ENCODE results near the gene XYLB. TPM values are rescaled to one million over a fixed set of nuclear protein-coding genes. Genes with fewer than 3 reads are reported as not detected.

The XYLB gene
- total and polyA plus RNA-seq, 4 donors = 0.15 to 6.2 (median 1.6) TPM

GRCh38 chr3:38349684-38350359 is 3.2 kb downstream of the XYLB start:
- intact Hi-C loops (cut with DNase I) = loop anchor here (5.0 kb wide), 2 partner anchors 112 to 127 kb away; no protein-coding TSS in a partner anchor
- Histone ChIP-seq H3K9me3 (ENCODE audit: control insufficient read depth, low read length) (no peaks in the 10 kb centered on the region), H3K27me3 (ENCODE audit: control insufficient read depth in 1 of 2, insufficient read depth in 2 of 2, low read length in 1 of 2) (no peaks in the 10 kb centered on the region), H3K4me1 (ENCODE audit: control insufficient read depth in 1 of 2, insufficient read depth in 2 of 2, low read length in 2 of 2) (no peaks in the 10 kb centered on the region), H3K36me3 (ENCODE audit: control insufficient read depth in 1 of 2, insufficient read depth in 2 of 2, low read length in 1 of 2) (no peaks in the 10 kb centered on the region), H3K27ac (ENCODE audit: low read depth in 1 of 2, low read length in 2 of 2) (no peak overlapping the region), H3K4me3 (ENCODE audit: low read length in 2 of 2) (no peak overlapping the region)
- 83 to 89% methylated on average over 8 of the region's 8 CpGs for WGBS, 2 donors
- peak in 1 of 2 donors; percentile 31 for DNase-seq
- no peak for ATAC-seq (ENCODE audit: low FRiP score)

- H3K4me3 ChIP-seq (ENCODE audit: low read length in 2 of 2) = no peak overlapping the region
- 80 to 87% methylated on average over 4 of the region's 4 CpGs for WGBS, 2 donors
- H3K36me3 ChIP-seq (ENCODE audit: control insufficient read depth in 1 of 2, insufficient read depth in 2 of 2, low read length in 1 of 2) = no peaks in the 10 kb centered on the region
- H3K4me1 ChIP-seq (ENCODE audit: control insufficient read depth in 1 of 2, insufficient read depth in 2 of 2, low read length in 2 of 2) = no peaks in the 10 kb centered on the region
- no peaks in the 10 kb centered on the region for H3K27me3 ChIP-seq (ENCODE audit: control insufficient read depth in 1 of 2, insufficient read depth in 2 of 2, low read length in 1 of 2)
- DNase-seq = peak in 1 of 2 donors; percentile 3
- intact Hi-C loops (cut with DNase I) = no loop called here
- no peak for ATAC-seq (ENCODE audit: low FRiP score)
- H3K27ac ChIP-seq (ENCODE audit: low read depth in 1 of 2, low read length in 2 of 2) = no peak overlapping the region
- no peaks in the 10 kb centered on the region for H3K9me3 ChIP-seq (ENCODE audit: control insufficient read depth, low read length)
These were observed 6.6 kb downstream of the XYLB start for GRCh38 chr3:38353151-38353550.

- 78 to 79% methylated on average over 4 of the region's 4 CpGs for WGBS, 2 donors
- H3K27ac ChIP-seq (ENCODE audit: low read depth in 1 of 2, low read length in 2 of 2) = no peak overlapping the region
- no peaks in the 10 kb centered on the region for H3K4me1 ChIP-seq (ENCODE audit: control insufficient read depth in 1 of 2, insufficient read depth in 2 of 2, low read length in 2 of 2)
- no peaks in the 10 kb centered on the region for H3K27me3 ChIP-seq (ENCODE audit: control insufficient read depth in 1 of 2, insufficient read depth in 2 of 2, low read length in 1 of 2)
- ATAC-seq (ENCODE audit: low FRiP score) = no peak
- no peaks in the 10 kb centered on the region for H3K9me3 ChIP-seq (ENCODE audit: control insufficient read depth, low read length)
- no peaks in the 10 kb centered on the region for H3K36me3 ChIP-seq (ENCODE audit: control insufficient read depth in 1 of 2, insufficient read depth in 2 of 2, low read length in 1 of 2)
- H3K4me3 ChIP-seq (ENCODE audit: low read length in 2 of 2) = no peak overlapping the region
- intact Hi-C loops (cut with DNase I) = no loop called here
- peak in 1 of 2 donors; percentile 5 for DNase-seq
These were observed 8.2 kb downstream of the XYLB start for GRCh38 chr3:38354588-38355330.

GRCh38 chr3:38359038-38359437 is 12.5 kb downstream of the XYLB start:
- H3K27me3 ChIP-seq (ENCODE audit: control insufficient read depth in 1 of 2, insufficient read depth in 2 of 2, low read length in 1 of 2) = no peaks in the 10 kb centered on the region
- no peaks in the 10 kb centered on the region for H3K4me1 ChIP-seq (ENCODE audit: control insufficient read depth in 1 of 2, insufficient read depth in 2 of 2, low read length in 2 of 2)
- no peaks in the 10 kb centered on the region for H3K36me3 ChIP-seq (ENCODE audit: control insufficient read depth in 1 of 2, insufficient read depth in 2 of 2, low read length in 1 of 2)
- ATAC-seq (ENCODE audit: low FRiP score) = no peak
- WGBS, 2 donors = 96 to 97% methylated on average over 6 of the region's 6 CpGs
- DNase-seq = peak in 1 of 2 donors; percentile 17
- no peak overlapping the region for H3K4me3 ChIP-seq (ENCODE audit: low read length in 2 of 2)
- H3K27ac ChIP-seq (ENCODE audit: low read depth in 1 of 2, low read length in 2 of 2) = no peak overlapping the region
- no peaks in the 10 kb centered on the region for H3K9me3 ChIP-seq (ENCODE audit: control insufficient read depth, low read length)
- intact Hi-C loops (cut with DNase I) = no loop called here

GRCh38 chr3:38360345-38360744 is 13.8 kb downstream of the XYLB start:
- Histone ChIP-seq H3K27me3 (ENCODE audit: control insufficient read depth in 1 of 2, insufficient read depth in 2 of 2, low read length in 1 of 2) (no peaks in the 10 kb centered on the region), H3K4me1 (ENCODE audit: control insufficient read depth in 1 of 2, insufficient read depth in 2 of 2, low read length in 2 of 2) (no peaks in the 10 kb centered on the region), H3K4me3 (ENCODE audit: low read length in 2 of 2) (no peak overlapping the region), H3K27ac (ENCODE audit: low read depth in 1 of 2, low read length in 2 of 2) (no peak overlapping the region), H3K9me3 (ENCODE audit: control insufficient read depth, low read length) (no peaks in the 10 kb centered on the region), H3K36me3 (ENCODE audit: control insufficient read depth in 1 of 2, insufficient read depth in 2 of 2, low read length in 1 of 2) (no peaks in the 10 kb centered on the region)
- intact Hi-C loops (cut with DNase I) = no loop called here
- WGBS, 2 donors = 95 to 97% methylated on average over 3 of the region's 3 CpGs
- ATAC-seq (ENCODE audit: low FRiP score) (no peak), DNase-seq (peak in 1 of 2 donors; percentile 15)

- DNase-seq = no peak
- H3K4me3 ChIP-seq (ENCODE audit: low read length in 2 of 2) = no peak overlapping the region
- ATAC-seq (ENCODE audit: low FRiP score) = no peak
- H3K9me3 ChIP-seq (ENCODE audit: control insufficient read depth, low read length) = no peaks in the 10 kb centered on the region
- intact Hi-C loops (cut with DNase I) = no loop called here
- 72 to 74% methylated on average over 4 of the region's 4 CpGs for WGBS, 2 donors
- no peaks in the 10 kb centered on the region for H3K27me3 ChIP-seq (ENCODE audit: control insufficient read depth in 1 of 2, insufficient read depth in 2 of 2, low read length in 1 of 2)
- no peak overlapping the region for H3K27ac ChIP-seq (ENCODE audit: low read depth in 1 of 2, low read length in 2 of 2)
- no peaks in the 10 kb centered on the region for H3K36me3 ChIP-seq (ENCODE audit: control insufficient read depth in 1 of 2, insufficient read depth in 2 of 2, low read length in 1 of 2)
- no peaks in the 10 kb centered on the region for H3K4me1 ChIP-seq (ENCODE audit: control insufficient read depth in 1 of 2, insufficient read depth in 2 of 2, low read length in 2 of 2)
These were observed 14.9 kb downstream of the XYLB start for GRCh38 chr3:38361496-38361895.

- DNase-seq (no peak), ATAC-seq (ENCODE audit: low FRiP score) (no peak)
- 93 to 94% methylated on average over 9 of the region's 9 CpGs for WGBS, 2 donors
- no peaks in the 10 kb centered on the region for H3K4me1 ChIP-seq (ENCODE audit: control insufficient read depth in 1 of 2, insufficient read depth in 2 of 2, low read length in 2 of 2)
- H3K27me3 ChIP-seq (ENCODE audit: control insufficient read depth in 1 of 2, insufficient read depth in 2 of 2, low read length in 1 of 2) = no peaks in the 10 kb centered on the region
- intact Hi-C loops (cut with DNase I) = no loop called here
- no peak overlapping the region for H3K27ac ChIP-seq (ENCODE audit: low read depth in 1 of 2, low read length in 2 of 2)
- H3K9me3 ChIP-seq (ENCODE audit: control insufficient read depth, low read length) = no peaks in the 10 kb centered on the region
- no peak overlapping the region for H3K4me3 ChIP-seq (ENCODE audit: low read length in 2 of 2)
- no peaks in the 10 kb centered on the region for H3K36me3 ChIP-seq (ENCODE audit: control insufficient read depth in 1 of 2, insufficient read depth in 2 of 2, low read length in 1 of 2)
These were observed 16.2 kb downstream of the XYLB start for GRCh38 chr3:38362825-38363224.

- intact Hi-C loops (cut with DNase I) = no loop called here
- peaks cover 0 to 2% of the 10 kb centered on the region in 2 donors for H3K36me3 ChIP-seq (ENCODE audit: control insufficient read depth in 1 of 2, insufficient read depth in 2 of 2, low read length in 1 of 2)
- 93 to 96% methylated on average over 6 of the region's 6 CpGs for WGBS, 2 donors
These were observed 18.3 kb downstream of the XYLB start for GRCh38 chr3:38364721-38365400.

More at GRCh38 chr3:38364721-38365400, 18.3 kb downstream of the XYLB start:
- DNase-seq (no peak), ATAC-seq (ENCODE audit: low FRiP score) (no peak)
- no peaks in the 10 kb centered on the region for H3K9me3 ChIP-seq (ENCODE audit: control insufficient read depth, low read length)
- no peaks in the 10 kb centered on the region for H3K4me1 ChIP-seq (ENCODE audit: control insufficient read depth in 1 of 2, insufficient read depth in 2 of 2, low read length in 2 of 2)
- no peaks in the 10 kb centered on the region for H3K27me3 ChIP-seq (ENCODE audit: control insufficient read depth in 1 of 2, insufficient read depth in 2 of 2, low read length in 1 of 2)
- H3K27ac ChIP-seq (ENCODE audit: low read depth in 1 of 2, low read length in 2 of 2) = no peak overlapping the region
- H3K4me3 ChIP-seq (ENCODE audit: low read length in 2 of 2) = no peak overlapping the region
